Keratinocyte (primary cell): ENCODE data around the gene SLC16A1. TPM values are rescaled to one million over a fixed set of nuclear protein-coding genes. Genes with fewer than 3 reads are reported as not detected.

Experiments
- DNase-seq: peaks from one replicate; pipeline ENCODE4 v3.0.0-alpha.2; 2011; ENCODE audit warnings: low read depth, missing footprints, low spot score
- FAIRE-seq: peaks from 2 replicates; lab custom pipeline; 2011; peaks lifted over from hg19 to GRCh38; lab: Jason Lieb, UNC
- H2AFZ ChIP-seq: 2 replicates; pipeline ENCODE4 v1.6.0; 2012; ENCODE audit warnings: low read length, control low read depth, inconsistent platforms; ENCODE audit not compliant: control insufficient read depth
- H3K27ac ChIP-seq: 2 replicates; pipeline ENCODE4 v1.5.1; 2011; ENCODE audit warnings: low read length; ENCODE audit not compliant: control insufficient read depth, insufficient read depth
- H3K27me3 ChIP-seq: 3 replicates; pipeline ENCODE4 v1.6.0; 2011; ENCODE audit warnings: low read length; ENCODE audit not compliant: control insufficient read depth, insufficient read depth; ENCODE audit errors: extremely low read depth
- H3K36me3 ChIP-seq, 2 experiments: 2 replicates in 1 of 2; 3 replicates in 1 of 2; pipeline ENCODE4 v1.5.1; 2011; ENCODE audit warnings: low read length in 2 of 2, mild to moderate bottlenecking in 1 of 2; ENCODE audit not compliant: control insufficient read depth in 2 of 2, insufficient read depth in 2 of 2; ENCODE audit errors: extremely low read depth in 1 of 2
- H3K4me1 ChIP-seq: 3 replicates; pipeline ENCODE4 v1.5.1; 2011; ENCODE audit warnings: low read length; ENCODE audit not compliant: control insufficient read depth, insufficient read depth; ENCODE audit errors: extremely low read depth
- H3K4me2 ChIP-seq: 3 replicates; pipeline ENCODE4 v1.6.0; 2011; ENCODE audit warnings: low read depth, low read length; ENCODE audit not compliant: control insufficient read depth, insufficient read depth; ENCODE audit errors: extremely low read depth
- H3K4me3 ChIP-seq, 3 experiments: fragments of 200-600 bp in 1 of 3; sonication (generic) in 1 of 3; 2 replicates in 2 of 3; 3 replicates in 1 of 3; pipeline ENCODE4 v1.5.1; 2011 to 2016; ENCODE audit warnings: low read length in 3 of 3, mild to moderate bottlenecking in 3 of 3, control low read depth in 2 of 3, inconsistent platforms in 1 of 3, low read depth in 1 of 3, mixed read lengths in 1 of 3, mixed run types in 1 of 3, moderate library complexity in 1 of 3; ENCODE audit not compliant: control insufficient read depth in 2 of 3, insufficient read depth in 2 of 3; ENCODE audit errors: extremely low read depth in 1 of 3
- H3K79me2 ChIP-seq: 2 replicates; pipeline ENCODE4 v1.6.0; 2012; ENCODE audit warnings: low read length; ENCODE audit not compliant: control insufficient read depth, insufficient read depth
- H3K9ac ChIP-seq: 3 replicates; pipeline ENCODE4 v1.6.0; 2011; ENCODE audit warnings: low read length; ENCODE audit not compliant: control insufficient read depth, insufficient read depth; ENCODE audit errors: extremely low read depth
- H3K9me1 ChIP-seq: 3 replicates; pipeline ENCODE4 v1.6.0; 2011; ENCODE audit warnings: low read length; ENCODE audit not compliant: control insufficient read depth, insufficient read depth; ENCODE audit errors: extremely low read depth
- H3K9me3 ChIP-seq: 2 replicates; pipeline ENCODE4 v1.5.1; 2012; ENCODE audit warnings: low read depth, low read length; ENCODE audit not compliant: control insufficient read depth
- H4K20me1 ChIP-seq: 3 replicates; pipeline ENCODE4 v1.6.0; 2011; ENCODE audit warnings: low read length; ENCODE audit not compliant: control insufficient read depth, insufficient read depth; ENCODE audit errors: extremely low read depth
- EZH2 ChIP-seq: IDR thresholded peaks from one replicate; pipeline ENCODE4 v1.6.1; 2012; ENCODE audit warnings: inconsistent platforms, mild to moderate bottlenecking, low read length, moderate library complexity
- dilution Hi-C: fragments of 300-500 bp; cut with MboI; formaldehyde crosslinking; loops from one replicate; pipeline ENCODE4 v1.7.0; 2020; ENCODE audit warnings: low sequenced_read_pairs; ENCODE audit not compliant: extremely low pct_ligation_motif_present
- polyA plus RNA-seq, 5 experiments: library from polyadenylated mRNA; depleted of rRNA in 3 of 5; stranded (reverse) in 3 of 5; stranded (forward) in 1 of 5; unstranded in 1 of 5; fragments of >200 nt; gene quantifications; 1 replicate in 1 of 5; 2 replicates in 3 of 5; 3 replicates in 1 of 5; pipeline versions ENCODE4 v1.2.1 to v1.2.3, GENCODE V29; 2011 to 2012; ENCODE audit warnings: missing spikeins in 2 of 5, low read depth in 1 of 5, low replicate concordance in 1 of 5
- small RNA-seq, 3 experiments: library from RNA; depleted of rRNA; stranded (forward); fragments of <200 nt; gene quantifications; one replicate each; pipeline ENCODE3, GENCODE V24; 2012; ENCODE audit warnings: low read depth in 3 of 3, low replicate concordance in 1 of 3; ENCODE audit not compliant: insufficient read length in 3 of 3
- TF ChIP-seq, protein P1 (sequence below), 3 experiments: IDR thresholded peaks in 1 of 3; conservative IDR thresholded peaks in 1 of 3; optimal IDR thresholded peaks in 1 of 3; 2 replicates in 2 of 3; 3 replicates in 1 of 3; pipeline versions ENCODE3 to v1.5.1; 2011; ENCODE audit warnings: low read length in 3 of 3, mild to moderate bottlenecking in 3 of 3, moderate library complexity in 2 of 3, control low read depth in 1 of 3, inconsistent platforms in 1 of 3; ENCODE audit not compliant: insufficient read depth in 2 of 3; ENCODE audit errors: extremely low read depth in 1 of 3

Gene SLC16A1
- polyA plus RNA-seq, 1 donor (not counting 4 experiments of a cell fraction or from before 2014, with no cell fraction given): 242 TPM

DNA sequence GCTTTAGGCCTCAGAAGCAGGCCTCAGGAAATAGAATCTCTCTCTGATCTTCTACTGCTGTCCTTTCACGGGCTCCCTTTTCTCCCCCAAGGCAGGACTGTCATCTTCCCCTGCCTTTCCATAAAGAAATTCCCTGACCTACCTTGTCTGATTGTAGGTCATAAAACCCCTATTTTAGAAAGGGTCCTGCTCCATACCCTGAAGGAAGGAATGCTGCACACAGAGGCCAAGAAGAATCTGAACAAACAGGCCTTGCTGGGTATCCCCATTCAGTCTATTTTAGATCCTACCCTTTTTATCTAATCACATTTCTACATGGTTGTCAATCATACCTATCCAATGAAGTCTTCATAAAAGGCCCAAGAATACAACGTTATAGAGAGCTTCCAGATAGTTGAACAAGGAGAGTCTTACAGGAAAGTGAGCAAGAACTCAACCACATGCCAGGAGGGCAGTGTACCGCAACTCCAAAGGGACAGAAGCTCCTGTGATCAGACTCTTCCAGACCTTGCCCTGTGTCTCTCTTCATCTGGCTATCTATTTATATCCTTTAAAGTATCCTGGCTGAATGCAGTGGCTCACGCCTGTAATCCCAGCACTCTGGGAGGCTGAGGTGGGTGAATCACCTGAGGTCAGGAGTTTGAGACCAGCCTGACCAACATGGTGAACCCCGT lies 93.1 kb downstream of the SLC16A1 start:
- Histone ChIP-seq H4K20me1 (no peaks in the 10 kb centered on the region), H3K27ac (no peak overlapping the region), H3K79me2 (no peaks in the 10 kb centered on the region), H3K9me3 (no peaks in the 10 kb centered on the region), H3K9ac (no peak overlapping the region), H2AFZ (peak overlapping the region; percentile 65), H3K36me3 (no peaks in the 10 kb centered on the region), H3K4me2 (no peak overlapping the region), H3K4me1 (peaks cover 14% of the 10 kb centered on the region), H3K4me3 (no peak overlapping the region), H3K9me1 (no peaks in the 10 kb centered on the region), H3K27me3 (no peaks in the 10 kb centered on the region)
- DNase-seq (no peak), FAIRE-seq (no peak)
- no peak for TF ChIP-seq EZH2
- TF ChIP-seq, protein P1, sequence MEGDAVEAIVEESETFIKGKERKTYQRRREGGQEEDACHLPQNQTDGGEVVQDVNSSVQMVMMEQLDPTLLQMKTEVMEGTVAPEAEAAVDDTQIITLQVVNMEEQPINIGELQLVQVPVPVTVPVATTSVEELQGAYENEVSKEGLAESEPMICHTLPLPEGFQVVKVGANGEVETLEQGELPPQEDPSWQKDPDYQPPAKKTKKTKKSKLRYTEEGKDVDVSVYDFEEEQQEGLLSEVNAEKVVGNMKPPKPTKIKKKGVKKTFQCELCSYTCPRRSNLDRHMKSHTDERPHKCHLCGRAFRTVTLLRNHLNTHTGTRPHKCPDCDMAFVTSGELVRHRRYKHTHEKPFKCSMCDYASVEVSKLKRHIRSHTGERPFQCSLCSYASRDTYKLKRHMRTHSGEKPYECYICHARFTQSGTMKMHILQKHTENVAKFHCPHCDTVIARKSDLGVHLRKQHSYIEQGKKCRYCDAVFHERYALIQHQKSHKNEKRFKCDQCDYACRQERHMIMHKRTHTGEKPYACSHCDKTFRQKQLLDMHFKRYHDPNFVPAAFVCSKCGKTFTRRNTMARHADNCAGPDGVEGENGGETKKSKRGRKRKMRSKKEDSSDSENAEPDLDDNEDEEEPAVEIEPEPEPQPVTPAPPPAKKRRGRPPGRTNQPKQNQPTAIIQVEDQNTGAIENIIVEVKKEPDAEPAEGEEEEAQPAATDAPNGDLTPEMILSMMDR (optimal IDR thresholded peaks at IDR 0.05 in 1 of 3, IDR thresholded peaks at IDR 0.05 in 1 of 3, conservative IDR thresholded peaks at IDR 0.05 in 1 of 3; ENCODE audit: extremely low read depth in 1 of 3, insufficient read depth in 2 of 3, low read length in 3 of 3): no peak
- dilution Hi-C loops: no loop called here

Small RNA genes lying within 50 kb of the gene (small RNA-seq; reads per million reads assigned to genes)
- gene AL390729.2: 0 reads per million in 3 experiments

Other genes starting within 250 kb of the SLC16A1 start
- gene RHOC, start 249.1 kb downstream of the SLC16A1 start, polyA plus RNA-seq: 639 to 942 TPM (median 813 TPM) in 3 replicates
- gene PPM1J, start 240.9 kb downstream of the SLC16A1 start, polyA plus RNA-seq: 7.7 to 14.2 TPM (median 7.7 TPM) in 3 replicates
- gene LRIG2, start 117.0 kb upstream of the SLC16A1 start, polyA plus RNA-seq: 8.1 to 12.5 TPM (median 11.5 TPM) in 3 replicates